ENCODE measurements around the gene LRRC27. TPM values are rescaled to one million over a fixed set of nuclear protein-coding genes. Genes with fewer than 3 reads are reported as not detected.
A peak's percentile ranks its signal among the peaks of the same experiment; 100 is the strongest.

Gene LRRC27
- total RNA-seq, 1 donor from 2014 or later, result 3.8 TPM

GRCh38 chr10:132415956-132416355 is 84.0 kb downstream of the LRRC27 start:
- DNase-seq (ENCODE audit: low spot score), result no peak
- intact Hi-C loops (cut with DNase I), result no loop called here

- DNase-seq (ENCODE audit: low spot score), result no peak
- intact Hi-C loops (cut with DNase I), result no loop called here
Measured at GRCh38 chr10:132416566-132417256, 84.7 kb downstream of the LRRC27 start.

GRCh38 chr10:132417257-132417910 is 85.4 kb downstream of the LRRC27 start:
- intact Hi-C loops (cut with DNase I), result no loop called here
- no peak for DNase-seq (ENCODE audit: low spot score)

GRCh38 chr10:132417957-132418441 is 86.0 kb downstream of the LRRC27 start:
- intact Hi-C loops (cut with DNase I), result no loop called here
- no peak for DNase-seq (ENCODE audit: low spot score)

GRCh38 chr10:132418527-132419416 is 86.8 kb downstream of the LRRC27 start:
- intact Hi-C loops (cut with DNase I), result no loop called here
- no peak for DNase-seq (ENCODE audit: low spot score)

- no peak for DNase-seq (ENCODE audit: low spot score)
- intact Hi-C loops (cut with DNase I), result no loop called here
Measured at GRCh38 chr10:132419538-132420468, 87.8 kb downstream of the LRRC27 start.

GRCh38 chr10:132420469-132420980 is 88.5 kb downstream of the LRRC27 start:
- DNase-seq (ENCODE audit: low spot score), result no peak
- intact Hi-C loops (cut with DNase I), result no loop called here

- DNase-seq (ENCODE audit: low spot score), result peak; percentile 89
- intact Hi-C loops (cut with DNase I), result no loop called here
Measured at GRCh38 chr10:132420981-132421846, 89.2 kb downstream of the LRRC27 start.

- intact Hi-C loops (cut with DNase I), result no loop called here
- no peak for DNase-seq (ENCODE audit: low spot score)
Measured at GRCh38 chr10:132421847-132422751, 90.1 kb downstream of the LRRC27 start.

GRCh38 chr10:132422903-132423825 is 91.2 kb downstream of the LRRC27 start:
- intact Hi-C loops (cut with DNase I), result no loop called here
- no peak for DNase-seq (ENCODE audit: low spot score)

- no peak for DNase-seq (ENCODE audit: low spot score)
- intact Hi-C loops (cut with DNase I), result no loop called here
Measured at GRCh38 chr10:132423966-132424861, 92.2 kb downstream of the LRRC27 start.

GRCh38 chr10:132425029-132425756 is 93.2 kb downstream of the LRRC27 start:
- intact Hi-C loops (cut with DNase I), result no loop called here
- no peak for DNase-seq (ENCODE audit: low spot score)

- intact Hi-C loops (cut with DNase I), result no loop called here
Measured at GRCh38 chr10:132425757-132426155, 93.8 kb downstream of the LRRC27 start.

GRCh38 chr10:132427006-132427771 is 95.2 kb downstream of the LRRC27 start:
- DNase-seq (ENCODE audit: low spot score), result no peak
- intact Hi-C loops (cut with DNase I), result no loop called here

More at GRCh38 chr10:132425757-132426155, 93.8 kb downstream of the LRRC27 start:
- no peak for DNase-seq (ENCODE audit: low spot score)
